AG10803 (cell line): ENCODE data around the gene ITGB3BP.
A peak's percentile ranks its signal among the peaks of the same experiment; 100 is the strongest.

ENCODE experiments used
- DNase-seq: peaks from one replicate; pipeline ENCODE4 v3.0.0; 2010; ENCODE audit warnings: low read depth
- H3K4me3 ChIP-seq: 2 replicates; pipeline ENCODE4 v1.5.1; 2011; ENCODE audit warnings: mild to moderate bottlenecking, low read length, control low read depth
- TF ChIP-seq, protein P1 (sequence below): conservative IDR thresholded peaks from 2 replicates; pipeline ENCODE4 v1.5.1; 2011; ENCODE audit warnings: mild to moderate bottlenecking, low read length, control low read depth, inconsistent platforms

ITGB3BP gene

DNA sequence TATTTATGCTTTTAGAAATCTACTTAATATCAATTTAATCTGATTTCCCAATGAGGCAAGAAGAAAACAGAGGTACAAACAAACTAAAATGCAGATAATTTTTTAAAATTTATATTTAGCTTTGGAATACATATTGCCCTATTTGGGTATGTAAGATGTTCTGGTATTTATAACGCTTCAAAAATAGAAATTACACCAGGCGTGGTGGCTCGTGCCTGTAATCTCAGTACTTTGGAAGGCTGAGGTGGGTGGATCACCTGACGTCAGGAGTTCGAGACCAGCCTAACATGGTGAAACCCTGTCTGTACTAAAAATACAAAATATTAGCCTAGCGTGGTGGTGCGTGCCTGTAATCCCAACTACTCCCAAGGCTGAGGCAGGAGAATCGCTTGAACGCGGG, 13.3 kb downstream of the ITGB3BP start:
- no peak for DNase-seq
- H3K4me3 ChIP-seq: no peak overlapping the region
- TF ChIP-seq, protein P1, sequence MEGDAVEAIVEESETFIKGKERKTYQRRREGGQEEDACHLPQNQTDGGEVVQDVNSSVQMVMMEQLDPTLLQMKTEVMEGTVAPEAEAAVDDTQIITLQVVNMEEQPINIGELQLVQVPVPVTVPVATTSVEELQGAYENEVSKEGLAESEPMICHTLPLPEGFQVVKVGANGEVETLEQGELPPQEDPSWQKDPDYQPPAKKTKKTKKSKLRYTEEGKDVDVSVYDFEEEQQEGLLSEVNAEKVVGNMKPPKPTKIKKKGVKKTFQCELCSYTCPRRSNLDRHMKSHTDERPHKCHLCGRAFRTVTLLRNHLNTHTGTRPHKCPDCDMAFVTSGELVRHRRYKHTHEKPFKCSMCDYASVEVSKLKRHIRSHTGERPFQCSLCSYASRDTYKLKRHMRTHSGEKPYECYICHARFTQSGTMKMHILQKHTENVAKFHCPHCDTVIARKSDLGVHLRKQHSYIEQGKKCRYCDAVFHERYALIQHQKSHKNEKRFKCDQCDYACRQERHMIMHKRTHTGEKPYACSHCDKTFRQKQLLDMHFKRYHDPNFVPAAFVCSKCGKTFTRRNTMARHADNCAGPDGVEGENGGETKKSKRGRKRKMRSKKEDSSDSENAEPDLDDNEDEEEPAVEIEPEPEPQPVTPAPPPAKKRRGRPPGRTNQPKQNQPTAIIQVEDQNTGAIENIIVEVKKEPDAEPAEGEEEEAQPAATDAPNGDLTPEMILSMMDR: no peak

DNA sequence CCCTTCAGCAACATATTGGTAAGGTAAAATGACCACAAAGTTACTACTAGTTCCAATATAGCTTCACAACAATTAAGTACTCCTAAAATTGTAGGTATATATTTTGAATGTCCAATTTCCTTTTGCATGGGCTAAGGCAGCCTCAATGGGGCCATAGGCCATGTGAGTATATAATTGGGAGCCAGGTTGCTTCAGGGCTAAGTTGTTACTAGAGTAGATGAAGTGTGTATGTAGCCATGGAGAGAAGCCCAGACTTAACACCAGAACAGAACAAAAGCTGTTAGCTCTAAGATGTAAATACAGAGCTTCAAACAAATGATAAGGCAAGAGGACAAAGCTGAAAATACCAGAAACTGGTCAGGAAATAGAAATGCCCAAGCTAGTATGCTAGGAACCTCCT, 16.2 kb downstream of the ITGB3BP start:
- TF ChIP-seq, protein P1: no peak
- no peak for DNase-seq
- no peak overlapping the region for H3K4me3 ChIP-seq

- DNase-seq: no peak
- H3K4me3 ChIP-seq: no peak overlapping the region
- TF ChIP-seq, protein P1: no peak
Observed at GRCh38 chr1:63501256-63501655, 21.8 kb downstream of the ITGB3BP start.

- DNase-seq: no peak
- H3K4me3 ChIP-seq: no peak overlapping the region
- TF ChIP-seq, protein P1: no peak
Observed at GRCh38 chr1:63498106-63498505, 24.9 kb downstream of the ITGB3BP start.

DNA sequence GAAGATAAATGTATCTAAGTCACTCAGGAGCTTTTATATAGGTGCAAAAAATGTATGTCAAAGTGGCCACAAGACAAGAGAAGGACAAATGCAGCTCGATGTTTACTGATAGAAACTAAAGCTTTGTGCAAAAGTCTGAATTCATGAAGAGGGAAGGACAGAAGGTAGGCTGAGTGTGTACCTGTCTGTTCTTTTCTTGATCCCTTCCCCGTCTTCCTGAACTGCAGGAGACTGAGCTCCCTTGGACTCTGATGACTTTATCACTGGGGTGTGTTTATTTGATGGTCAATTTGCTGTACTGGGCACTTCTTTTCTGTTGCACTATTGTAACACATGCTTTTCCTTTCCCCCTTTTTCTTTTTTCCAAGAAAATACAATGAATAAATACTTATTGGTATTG, 25.4 kb downstream of the ITGB3BP start:
- DNase-seq: no peak
- TF ChIP-seq, protein P1: no peak
- H3K4me3 ChIP-seq: no peak overlapping the region

GRCh38 chr1:63487336-63488065, 35.5 kb downstream of the ITGB3BP start:
- no peak for DNase-seq
- TF ChIP-seq, protein P1: no peak
- H3K4me3 ChIP-seq: no peak overlapping the region

- DNase-seq: peak; percentile 1
- TF ChIP-seq, protein P1: no peak
Observed at GRCh38 chr1:63486629-63487028, 36.4 kb downstream of the ITGB3BP start.

More at GRCh38 chr1:63486629-63487028, 36.4 kb downstream of the ITGB3BP start:
- no peak overlapping the region for H3K4me3 ChIP-seq
